IMR-90 (cell line): Measurements from ENCODE around the gene GALNT12. TPM values are rescaled to one million over a fixed set of nuclear protein-coding genes. Genes with fewer than 3 reads are reported as not detected.

ENCODE experiments used
- ATAC-seq: fragments of 200-7000 bp; cut with Tn5 transposase; 2 replicates; pipeline ENCODE4 v1.9.1; 2020; ENCODE audit warnings: low read depth, mild to moderate bottlenecking, moderate library complexity
- BruUV-seq: library from RNA; stranded (reverse); fragments of 400-500 nt; replicated peaks from 2 replicates; lab custom pipeline; 2021; lab: Mats Ljungman, UMichigan
- CTCF ChIA-PET: fragments of 300-600 bp; formaldehyde crosslinking; extraction: SDS; loops from one replicate; lab custom pipeline; 2021; ENCODE audit warnings: antibody characterized with exemption; lab: Yijun Ruan, JAX
- POLR2A ChIA-PET: fragments of 300-600 bp; sonication (Branson Sonifier 250); formaldehyde crosslinking; loops from one replicate; lab custom pipeline; 2022; ENCODE audit warnings: antibody characterized with exemption; ENCODE audit not compliant: unreplicated experiment; lab: Charles Lee
- DNase-seq: peaks from one replicate; pipeline ENCODE4 v3.0.0; 2013
- H2AFZ ChIP-seq: replicated peaks from 2 replicates; pipeline ENCODE3; 2013; ENCODE audit warnings: low read length, mild to moderate bottlenecking; ENCODE audit not compliant: poor library complexity
- H2AK5ac ChIP-seq: 2 replicates; pipeline ENCODE4 v1.6.1; 2013; ENCODE audit warnings: low read depth, low read length, inconsistent platforms
- H2AK9ac ChIP-seq: replicated peaks from 2 replicates; pipeline ENCODE3; 2013; ENCODE audit warnings: mild to moderate bottlenecking, low read depth, low read length, moderate library complexity; ENCODE audit not compliant: poor library complexity
- H2BK120ac ChIP-seq: 2 replicates; pipeline ENCODE4 v1.6.1; 2013; ENCODE audit warnings: low read depth, low read length, inconsistent platforms
- H2BK15ac ChIP-seq: 3 replicates; pipeline ENCODE4 v1.6.1; 2013; ENCODE audit warnings: low read depth, low read length, inconsistent platforms
- H2BK20ac ChIP-seq: 2 replicates; pipeline ENCODE4 v1.6.1; 2013; ENCODE audit warnings: low read depth, mild to moderate bottlenecking, inconsistent platforms, low read length, moderate library complexity
- H2BK5ac ChIP-seq: 2 replicates; pipeline ENCODE4 v1.6.1; 2013; ENCODE audit warnings: mild to moderate bottlenecking, low read depth, low read length, inconsistent platforms; ENCODE audit not compliant: poor library complexity, severe bottlenecking
- H3K14ac ChIP-seq: replicated peaks from 2 replicates; pipeline ENCODE4 v1.6.1; 2013; ENCODE audit warnings: low read depth, low read length, inconsistent platforms
- H3K18ac ChIP-seq: 2 replicates; pipeline ENCODE4 v1.6.1; 2013; ENCODE audit warnings: low read depth, low read length, control low read depth
- H3K23ac ChIP-seq: 2 replicates; pipeline ENCODE4 v1.6.1; 2013; ENCODE audit warnings: low read depth, low read length, inconsistent platforms
- H3K27ac ChIP-seq: 2 replicates; pipeline ENCODE4 v1.5.1; 2013; ENCODE audit warnings: mild to moderate bottlenecking, control low read depth, low read length; ENCODE audit not compliant: insufficient read depth
- H3K27me3 ChIP-seq: 2 replicates; pipeline ENCODE4 v1.6.1; 2013; ENCODE audit warnings: low read length; ENCODE audit not compliant: control insufficient read depth, insufficient read depth
- H3K36me3 ChIP-seq: 2 replicates; pipeline ENCODE4 v1.6.1; 2013; ENCODE audit warnings: low read length, mixed read lengths; ENCODE audit not compliant: control insufficient read depth, insufficient read depth
- H3K4ac ChIP-seq: 2 replicates; pipeline ENCODE4 v1.6.1; 2013; ENCODE audit warnings: low read depth, low read length, inconsistent platforms
- H3K4me1 ChIP-seq: 2 replicates; pipeline ENCODE4 v1.6.1; 2013; ENCODE audit warnings: low read length, mixed read lengths; ENCODE audit not compliant: control insufficient read depth, insufficient read depth
- H3K4me2 ChIP-seq: 2 replicates; pipeline ENCODE4 v1.6.1; 2013; ENCODE audit warnings: low read depth, mild to moderate bottlenecking, control low read depth, low read length, moderate library complexity
- H3K4me3 ChIP-seq: 2 replicates; pipeline ENCODE4 v1.5.1; 2013; ENCODE audit warnings: low read depth, mild to moderate bottlenecking, control low read depth, low read length, moderate library complexity; ENCODE audit not compliant: insufficient read depth
- H3K56ac ChIP-seq: 2 replicates; pipeline ENCODE4 v1.6.1; 2013; ENCODE audit warnings: low read length, inconsistent platforms; ENCODE audit not compliant: insufficient read depth; ENCODE audit errors: extremely low read depth
- H3K79me1 ChIP-seq, 2 experiments: 2 replicates each; pipeline ENCODE4 v1.6.1; 2013; ENCODE audit warnings: low read length in 2 of 2, inconsistent platforms in 1 of 2, low read depth in 1 of 2
- H3K9ac ChIP-seq: 2 replicates; pipeline ENCODE4 v1.6.1; 2013; ENCODE audit warnings: low read depth, low read length, control low read depth
- H3K9me1 ChIP-seq: 2 replicates; pipeline ENCODE4 v1.6.1; 2013; ENCODE audit warnings: low read length, inconsistent platforms; ENCODE audit not compliant: insufficient read depth
- H3K9me3 ChIP-seq: 2 replicates; pipeline ENCODE4 v1.6.1; 2013; ENCODE audit warnings: low read length; ENCODE audit not compliant: control insufficient read depth, insufficient read depth
- H4K20me1 ChIP-seq: 2 replicates; pipeline ENCODE4 v1.6.1; 2013; ENCODE audit warnings: low read length, inconsistent platforms; ENCODE audit not compliant: insufficient read depth
- H4K5ac ChIP-seq: 2 replicates; pipeline ENCODE4 v1.6.1; 2013; ENCODE audit warnings: mild to moderate bottlenecking, low read depth, low read length, control low read depth
- H4K8ac ChIP-seq, 2 experiments: 2 replicates each; pipeline ENCODE4 v1.6.1; 2013; ENCODE audit warnings: low read depth in 2 of 2, low read length in 2 of 2, control low read depth in 1 of 2, inconsistent platforms in 1 of 2
- H4K91ac ChIP-seq: 2 replicates; pipeline ENCODE4 v1.6.1; 2013; ENCODE audit warnings: low read depth, low read length, inconsistent platforms; ENCODE audit not compliant: insufficient read depth
- MAFK ChIP-seq: IDR thresholded peaks from 2 replicates; pipeline ENCODE4 v1.6.1; 2012; ENCODE audit warnings: low read depth, low read length, improper control_type of control experiment
- MXI1 ChIP-seq: IDR thresholded peaks from 2 replicates; pipeline ENCODE4 v1.6.1; 2012; ENCODE audit warnings: low read depth, mild to moderate bottlenecking, low read length, moderate library complexity, borderline replicate concordance
- WGBS, 2 experiments: methylation state at CpG; one replicate each; pipeline versions ENCODE4 v1.1.5 to v1.1.7; 2013; ENCODE audit warnings: missing lambda C conversion rate in 2 of 2; ENCODE audit not compliant: insufficient read length in 1 of 2; ENCODE audit errors: extremely low coverage in 2 of 2; 5-methylcytosine and 5-hydroxymethylcytosine counted together
- dilution Hi-C: fragments of 300-500 bp; cut with HindIII; formaldehyde crosslinking; loops from one replicate; pipeline ENCODE4 v1.14.3; 2018; ENCODE audit warnings: low sequenced_read_pairs; ENCODE audit not compliant: unreplicated experiment
- in situ Hi-C: fragments of 300-500 bp; cut with MboI; formaldehyde crosslinking; loops from 3 replicates; pipeline ENCODE4 v1.14.3; 2019; ENCODE audit warnings: low sequenced_read_pairs, inconsistent platforms, mixed read lengths
- intact Hi-C: fragments of 100-400 bp; cut with micrococcal nuclease; formaldehyde crosslinking; loops from 2 replicates; pipeline ENCODE4 v1.10.0; 2022
- polyA plus RNA-seq, 3 experiments: library from polyadenylated mRNA; depleted of rRNA; stranded (reverse); fragments of >200 nt; gene quantifications; 2 replicates each; pipeline ENCODE4 v1.2.3, GENCODE V29; 2012; ENCODE audit warnings: low replicate concordance in 1 of 3
- total RNA-seq: library from RNA; depleted of rRNA; stranded (reverse); fragments of >200 nt; gene quantifications from 2 replicates; pipeline ENCODE4 v1.2.3, GENCODE V29; 2012

GALNT12 gene
- total and polyA plus RNA-seq, 2 of the 4 experiments (the other 2 are of a cell fraction), result 2.3 to 2.5 TPM

GRCh38 chr9:98777618-98778017 is 29.9 kb upstream of the GALNT12 start:
- dilution Hi-C loops (no loop called here), in situ Hi-C loops (no loop called here), intact Hi-C loops (loop anchor here (5.0 kb wide), 1 partner anchor 290 kb away; no protein-coding TSS in a partner anchor)
- Histone ChIP-seq H3K27ac (no peak overlapping the region), H3K23ac (no peak overlapping the region), H2AK5ac (no peak overlapping the region), H3K4me2 (no peak overlapping the region), H3K36me3 (peaks cover 27% of the 10 kb centered on the region), H4K20me1 (no peaks in the 10 kb centered on the region; the same call in 1 of the 2 replicates), H4K91ac (no peak overlapping the region), H3K4me3 (no peak overlapping the region), H3K4me1 (0 out of 2 replicates have a peak, but pooled peaks cover 1% of the 10 kb centered on the region), H3K9ac (no peak overlapping the region), H4K8ac (no peak overlapping the region), H2BK5ac (no peak overlapping the region), H3K56ac (no peak overlapping the region), H3K18ac (no peak overlapping the region), H3K4ac (no peak overlapping the region), H3K79me1 (peaks cover 0 to 8% of the 10 kb centered on the region in 2 experiments; a peak in 2 of 4 replicates), H4K5ac (no peak overlapping the region), H2AK9ac (no peak overlapping the region), H3K27me3 (no peaks in the 10 kb centered on the region), H3K14ac (no peak overlapping the region), H2BK20ac (no peak overlapping the region), H2BK120ac (no peak overlapping the region), H3K9me1 (0 out of 2 replicates have a peak, but pooled peaks cover 3% of the 10 kb centered on the region), H2BK15ac (no peak overlapping the region), H3K9me3 (no peaks in the 10 kb centered on the region), H2AFZ (no peak overlapping the region)
- no peak for TF ChIP-seq MAFK
- TF ChIP-seq MXI1, result no peak
- ATAC-seq, result no peak
- no CpG with 5 or more reads among the region's 4 CpGs for WGBS, 2 experiments
- CTCF ChIA-PET, result no interaction called here
- no peak for DNase-seq
- BruUV-seq, result no TSS peak
- POLR2A ChIA-PET, result no interaction called here
